ENCODE measurements around the gene HKDC1.
"Not testable (repeated sequence)": the region's sequence is repeated elsewhere in the genome, so short reads cannot be mapped to it uniquely, and the experiment has no call there.

Gene HKDC1

GRCh38 chr10:69284402-69284801, 64.3 kb downstream of the HKDC1 start:
- not testable (repeated sequence) for DNase-seq

GRCh38 chr10:69285699-69286098, 65.6 kb downstream of the HKDC1 start:
- DNase-seq = no peak

GRCh38 chr10:69287181-69287580, 67.0 kb downstream of the HKDC1 start:
- no peak for DNase-seq

GRCh38 chr10:69290993-69291392, 70.9 kb downstream of the HKDC1 start:
- no peak for DNase-seq

- DNase-seq = no peak
These were observed 72.3 kb downstream of the HKDC1 start for GRCh38 chr10:69292459-69292858.

GRCh38 chr10:69295027-69295636, 75.0 kb downstream of the HKDC1 start:
- DNase-seq = no peak

- peak in 1 of 2 experiments; percentile 31 for DNase-seq
These were observed 83.5 kb downstream of the HKDC1 start for GRCh38 chr10:69303632-69304051.

GRCh38 chr10:69306421-69306820, 86.3 kb downstream of the HKDC1 start:
- DNase-seq = no peak

GRCh38 chr10:69307434-69307833, 87.3 kb downstream of the HKDC1 start:
- DNase-seq = no peak

- DNase-seq = not testable (repeated sequence)
These were observed 88.2 kb downstream of the HKDC1 start for GRCh38 chr10:69308304-69308703.

GRCh38 chr10:69311309-69311708, 91.2 kb downstream of the HKDC1 start:
- DNase-seq = no peak

- no peak for DNase-seq
These were observed 92.4 kb downstream of the HKDC1 start for GRCh38 chr10:69312528-69312927.

GRCh38 chr10:69315100-69315542, 95.0 kb downstream of the HKDC1 start:
- no peak for DNase-seq

- DNase-seq = no peak
These were observed 95.6 kb downstream of the HKDC1 start for GRCh38 chr10:69315610-69316312.

- peak in 1 of 2 experiments; percentile 15 for DNase-seq
These were observed 96.4 kb downstream of the HKDC1 start for GRCh38 chr10:69316313-69317059.
